LNCAP (cell line): ENCODE results near the gene SYNE3.

Experiments used
- TF ChIP-seq, protein P1 (sequence below): fragments of 450-650 bp; IDR thresholded peaks from 2 replicates; pipeline ENCODE4 v1.5.1; 2017; ENCODE audit warnings: mild to moderate bottlenecking

SYNE3 gene

DNA sequence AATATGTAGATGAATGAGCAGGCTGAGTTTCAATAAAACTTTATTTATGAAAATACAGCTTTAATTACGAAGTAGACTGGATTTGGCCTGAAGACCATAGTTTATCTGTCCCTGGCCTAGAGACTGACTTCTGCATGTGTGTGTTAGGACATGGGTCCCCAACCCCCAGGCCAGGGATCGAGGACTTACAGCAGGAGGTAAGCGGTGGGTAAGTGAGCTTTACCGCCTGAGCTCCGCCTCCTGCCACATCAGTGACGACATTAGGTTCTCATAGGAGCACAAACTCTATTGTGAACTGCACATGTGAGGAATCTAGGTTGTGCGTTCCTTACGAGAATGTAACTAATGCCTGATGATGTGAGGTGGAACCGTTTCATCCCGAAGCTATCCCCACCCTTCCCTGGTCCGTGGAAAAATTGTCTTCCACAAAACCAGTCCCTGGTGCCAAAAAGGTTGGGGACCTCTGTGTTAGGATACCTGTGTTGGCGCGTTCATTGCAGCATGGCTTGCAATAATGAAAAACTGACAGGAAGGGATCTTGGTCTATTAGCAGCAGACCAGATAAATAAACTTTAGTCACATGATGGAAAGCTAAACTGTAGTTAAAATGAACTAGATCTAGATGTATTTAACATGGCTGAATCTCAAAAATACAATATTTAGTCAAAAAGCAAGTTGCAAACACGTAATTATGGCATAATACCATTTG, 22.5 kb upstream of the SYNE3 start:
- TF ChIP-seq, protein P1, sequence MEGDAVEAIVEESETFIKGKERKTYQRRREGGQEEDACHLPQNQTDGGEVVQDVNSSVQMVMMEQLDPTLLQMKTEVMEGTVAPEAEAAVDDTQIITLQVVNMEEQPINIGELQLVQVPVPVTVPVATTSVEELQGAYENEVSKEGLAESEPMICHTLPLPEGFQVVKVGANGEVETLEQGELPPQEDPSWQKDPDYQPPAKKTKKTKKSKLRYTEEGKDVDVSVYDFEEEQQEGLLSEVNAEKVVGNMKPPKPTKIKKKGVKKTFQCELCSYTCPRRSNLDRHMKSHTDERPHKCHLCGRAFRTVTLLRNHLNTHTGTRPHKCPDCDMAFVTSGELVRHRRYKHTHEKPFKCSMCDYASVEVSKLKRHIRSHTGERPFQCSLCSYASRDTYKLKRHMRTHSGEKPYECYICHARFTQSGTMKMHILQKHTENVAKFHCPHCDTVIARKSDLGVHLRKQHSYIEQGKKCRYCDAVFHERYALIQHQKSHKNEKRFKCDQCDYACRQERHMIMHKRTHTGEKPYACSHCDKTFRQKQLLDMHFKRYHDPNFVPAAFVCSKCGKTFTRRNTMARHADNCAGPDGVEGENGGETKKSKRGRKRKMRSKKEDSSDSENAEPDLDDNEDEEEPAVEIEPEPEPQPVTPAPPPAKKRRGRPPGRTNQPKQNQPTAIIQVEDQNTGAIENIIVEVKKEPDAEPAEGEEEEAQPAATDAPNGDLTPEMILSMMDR = no peak

DNA sequence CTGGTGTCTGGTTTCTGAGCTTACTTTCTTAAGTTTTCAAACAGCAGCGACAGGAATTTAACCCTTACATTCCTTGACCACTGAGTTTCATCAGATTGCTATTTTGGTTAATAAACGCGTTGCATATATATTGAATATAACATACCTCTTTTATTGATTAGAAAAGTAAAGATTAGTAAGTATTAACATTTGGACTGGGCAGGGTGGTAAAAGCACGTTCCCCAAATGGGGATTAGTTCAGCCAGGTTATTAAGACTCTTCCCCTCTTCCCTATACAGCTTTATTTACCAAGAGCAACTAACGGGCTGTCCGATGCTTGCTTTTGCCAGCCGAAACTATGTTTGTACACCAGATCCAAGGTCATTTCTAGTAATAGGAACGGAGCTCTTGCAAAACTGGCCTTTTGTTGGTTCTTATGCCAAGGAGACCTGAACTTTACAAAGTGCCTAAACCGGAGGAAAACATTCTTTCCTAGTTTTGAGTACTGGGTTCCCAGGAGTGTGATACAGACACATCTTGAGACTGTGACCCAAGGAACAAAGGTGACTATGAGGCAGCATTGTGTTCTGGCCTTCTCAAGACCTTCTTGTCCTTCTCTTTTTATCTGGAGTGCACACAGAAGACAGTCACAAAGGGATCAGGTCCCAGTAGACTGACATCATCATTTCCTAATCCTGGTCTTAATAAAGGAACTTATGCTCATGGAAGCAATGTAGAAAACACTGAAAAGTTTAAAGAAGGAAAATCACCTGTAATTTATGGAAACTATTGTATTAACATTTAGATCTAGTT, 21.0 kb upstream of the SYNE3 start:
- TF ChIP-seq, protein P1 = no peak

DNA sequence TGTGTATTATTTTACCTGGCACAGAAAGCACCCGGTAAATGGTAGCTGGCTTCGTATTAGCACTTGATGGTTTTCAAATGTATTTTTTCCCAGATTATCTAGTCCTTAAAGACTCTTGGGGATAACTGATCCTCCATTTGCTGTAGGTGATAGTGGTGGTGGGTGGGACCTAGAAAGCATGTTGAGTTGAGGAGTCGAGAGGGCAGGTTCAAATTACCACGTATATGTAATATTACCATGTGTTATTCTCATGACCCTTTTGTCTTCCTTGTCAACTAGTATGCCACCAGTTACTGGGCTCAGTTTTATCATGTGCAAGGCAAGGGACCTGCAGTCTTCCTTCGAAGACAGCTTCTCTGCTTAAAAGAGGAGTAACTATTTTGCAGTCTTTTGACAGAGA, 20.2 kb upstream of the SYNE3 start:
- TF ChIP-seq, protein P1 = no peak

DNA sequence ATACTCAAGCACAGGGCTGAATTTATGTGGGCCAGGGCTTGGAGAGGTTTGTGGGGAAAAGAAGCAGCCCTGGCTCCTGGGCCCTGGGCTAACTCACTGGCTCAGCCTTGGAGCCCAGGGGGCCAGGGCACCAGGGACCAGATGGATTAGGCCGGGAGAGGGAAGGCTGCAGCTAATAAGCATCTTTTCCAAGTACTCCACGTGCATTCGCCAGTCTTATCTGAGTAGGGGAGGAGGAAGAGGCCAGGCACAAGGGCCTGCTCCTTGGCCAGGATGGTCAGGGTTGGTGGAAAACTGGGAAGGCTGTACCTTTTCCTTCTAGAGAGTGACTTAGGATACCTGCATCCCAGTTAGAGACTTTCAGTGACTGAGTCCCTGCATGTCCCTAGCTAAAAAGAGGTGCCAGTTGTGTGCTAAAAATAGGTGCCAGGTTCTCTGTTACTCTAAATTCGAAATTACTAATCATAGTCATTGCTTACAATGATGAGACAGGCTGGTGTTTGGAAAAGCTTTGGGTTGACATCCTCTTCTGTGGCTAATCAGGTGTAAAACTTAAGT, 19.7 kb upstream of the SYNE3 start:
- TF ChIP-seq, protein P1 = no peak

DNA sequence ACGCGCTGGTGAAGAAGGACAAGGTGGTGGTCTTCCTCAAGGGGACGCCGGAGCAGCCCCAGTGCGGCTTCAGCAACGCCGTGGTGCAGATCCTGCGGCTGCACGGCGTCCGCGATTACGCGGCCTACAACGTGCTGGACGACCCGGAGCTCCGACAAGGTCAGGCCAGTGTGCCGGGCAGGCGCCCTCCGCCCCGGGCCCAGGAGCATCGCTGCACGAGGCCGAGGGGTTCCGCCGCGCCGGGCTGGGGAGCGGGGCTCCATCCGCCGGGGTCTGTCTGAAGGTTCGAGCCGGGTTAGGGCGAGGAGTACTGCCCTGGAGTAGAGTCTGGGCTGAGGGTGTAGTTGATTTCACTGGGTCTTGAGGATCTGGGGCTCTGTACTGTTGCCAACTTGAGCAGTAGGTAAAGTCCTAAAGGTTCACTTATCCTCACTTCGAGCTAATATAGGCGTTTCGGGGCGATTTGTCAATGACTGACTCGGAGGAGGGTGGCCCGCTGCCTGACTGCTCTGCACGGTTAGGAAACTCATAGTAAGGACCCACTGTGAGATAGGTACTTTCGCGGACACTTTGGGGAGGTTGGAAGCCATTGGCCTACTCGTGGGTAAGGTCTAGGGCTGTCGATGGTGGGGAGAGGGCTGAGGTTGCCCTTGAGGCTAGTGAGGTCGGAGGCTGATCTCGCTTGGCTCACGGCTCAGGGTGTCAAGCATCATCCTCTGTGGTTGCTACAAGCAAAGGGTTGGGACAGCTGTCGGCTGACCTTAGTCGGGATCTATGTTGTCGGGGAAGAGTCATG, 19.0 kb upstream of the SYNE3 start:
- TF ChIP-seq, protein P1 = no peak

DNA sequence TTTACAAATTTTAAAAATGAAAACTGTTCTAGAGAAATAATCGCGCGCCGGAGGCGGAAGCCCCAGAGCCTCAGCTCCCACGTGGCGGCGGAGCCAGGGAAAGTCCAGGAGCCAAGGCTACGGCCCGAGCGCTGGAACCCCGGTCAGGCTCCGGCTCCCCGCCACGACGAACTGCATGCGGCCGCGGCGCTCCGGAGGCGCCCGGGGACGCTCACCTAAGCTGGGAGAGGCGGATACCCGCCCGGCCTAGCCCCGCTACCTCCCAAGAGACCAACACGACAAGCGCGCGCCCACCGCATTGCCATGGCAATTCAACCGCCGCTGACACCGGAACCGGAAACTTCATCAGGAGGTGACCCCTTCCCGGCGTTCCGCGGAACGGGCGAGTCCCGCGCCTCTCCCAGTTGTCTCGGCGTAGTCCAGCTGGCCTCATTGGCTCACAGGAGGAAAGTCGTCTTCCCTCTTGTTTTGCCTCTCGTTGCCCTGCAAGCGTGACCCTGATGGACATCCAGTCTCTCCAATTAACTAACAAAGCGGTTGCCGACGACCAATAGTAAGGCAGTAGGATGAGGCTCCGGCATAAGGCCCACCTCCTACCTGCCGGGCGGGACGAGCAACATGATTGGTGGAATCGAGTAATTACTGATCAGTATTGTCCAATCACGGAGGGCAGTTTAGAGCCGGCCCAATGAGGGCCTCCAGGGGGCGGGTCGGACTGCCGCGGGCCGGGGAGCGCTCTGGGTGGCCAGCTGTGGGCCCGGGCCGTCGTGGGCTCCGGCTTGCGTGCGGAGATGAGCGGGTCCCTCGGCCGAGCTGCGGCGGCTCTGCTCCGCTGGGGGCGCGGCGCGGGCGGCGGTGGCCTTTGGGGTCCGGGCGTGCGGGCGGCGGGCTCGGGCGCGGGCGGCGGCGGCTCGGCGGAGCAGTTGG, 18.1 kb upstream of the SYNE3 start, which contains the start of gene GLRX5:
GLRX5 (plus strand) TSS at position 752 of the 927 bp plus-strand sequence; CDS start at position 792, 40 bp downstream.
- TF ChIP-seq, protein P1 = no peak
